T1000 (cell line): Measurements from ENCODE around the gene AFF3.

ENCODE experiments used
- DNase-seq: peaks from one replicate; lab custom pipeline; 2025; ENCODE audit warnings: mixed read lengths; lab: John Stamatoyannopoulos, UW

AFF3 gene

GRCh38 chr2:99607861-99608491, 534.4 kb downstream of the AFF3 start:
- DNase-seq: no peak

- DNase-seq: no peak
These were observed 534.9 kb downstream of the AFF3 start for GRCh38 chr2:99607454-99607853.

GRCh38 chr2:99605036-99605435, 537.4 kb downstream of the AFF3 start:
- no peak for DNase-seq

- DNase-seq: no peak
These were observed 539.9 kb downstream of the AFF3 start for GRCh38 chr2:99602476-99602875.

- no peak for DNase-seq
These were observed 541.3 kb downstream of the AFF3 start for GRCh38 chr2:99600981-99601651.

- no peak for DNase-seq
These were observed 543.9 kb downstream of the AFF3 start for GRCh38 chr2:99598441-99598840.

- DNase-seq: no peak
These were observed 544.8 kb downstream of the AFF3 start for GRCh38 chr2:99597616-99598015.

- DNase-seq: no peak
These were observed 547.0 kb downstream of the AFF3 start for GRCh38 chr2:99595373-99595772.

- no peak for DNase-seq
These were observed 548.5 kb downstream of the AFF3 start for GRCh38 chr2:99593692-99594427.

- DNase-seq: no peak
These were observed 565.6 kb downstream of the AFF3 start for GRCh38 chr2:99576775-99577174.

- no peak for DNase-seq
These were observed 568.6 kb downstream of the AFF3 start for GRCh38 chr2:99573634-99574251.

- DNase-seq: no peak
These were observed 569.8 kb downstream of the AFF3 start for GRCh38 chr2:99572373-99573164.

- no peak for DNase-seq
These were observed 570.4 kb downstream of the AFF3 start for GRCh38 chr2:99571954-99572353.

GRCh38 chr2:99571533-99571932, 570.9 kb downstream of the AFF3 start:
- no peak for DNase-seq

- no peak for DNase-seq
These were observed 571.4 kb downstream of the AFF3 start for GRCh38 chr2:99571021-99571420.

GRCh38 chr2:99569386-99569785, 573.0 kb downstream of the AFF3 start:
- no peak for DNase-seq

GRCh38 chr2:99565227-99565626, 577.2 kb downstream of the AFF3 start:
- no peak for DNase-seq

- DNase-seq: no peak
These were observed 579.9 kb downstream of the AFF3 start for GRCh38 chr2:99562516-99562915.

- no peak for DNase-seq
These were observed 580.6 kb downstream of the AFF3 start for GRCh38 chr2:99561804-99562203.

GRCh38 chr2:99559075-99559662, 583.2 kb downstream of the AFF3 start:
- peak; percentile 6 for DNase-seq

- no peak for DNase-seq
These were observed 587.0 kb downstream of the AFF3 start for GRCh38 chr2:99555404-99555803.

GRCh38 chr2:99554871-99555270, 587.5 kb downstream of the AFF3 start:
- DNase-seq: no peak
